Measurements from ENCODE around the gene FRY. TPM values are rescaled to one million over a fixed set of nuclear protein-coding genes. Genes with fewer than 3 reads are reported as not detected.

FRY gene
- total RNA-seq, 2 experiments from 2014 or later, result 3.0 to 7.0 TPM

- Histone ChIP-seq H3K79me2 (ENCODE audit: insufficient read depth, low read depth, low read length) (no peaks in the 10 kb centered on the region), H3K9me2 (ENCODE audit: insufficient read depth, low read length) (no peaks in the 10 kb centered on the region), H3K4me2 (ENCODE audit: low read length) (no peak overlapping the region), H3K4me3 (ENCODE audit: low read depth, low read length, poor library complexity, severe bottlenecking) (no peak overlapping the region), H3K36me3 (ENCODE audit: insufficient read depth, low read length) (no peaks in the 10 kb centered on the region), H3K4me1 (ENCODE audit: insufficient read depth, low read length, poor library complexity, severe bottlenecking) (no peaks in the 10 kb centered on the region), H3K9me3 (ENCODE audit: low read length) (no peaks in the 10 kb centered on the region), H3K27ac (ENCODE audit: low read depth, low read length, poor library complexity, severe bottlenecking) (no peak overlapping the region), H2AFZ (ENCODE audit: low read length) (no peak overlapping the region), H4K20me1 (ENCODE audit: insufficient read depth, low read length) (no peaks in the 10 kb centered on the region)
- BruUV-seq (replicated peaks), result no TSS peak
- POLR2A ChIA-PET, result interaction anchor here (0.5 to 1.3 kb wide), 7 partner anchors 73 to 1598 kb away, joined by 3 to 4 read pairs (median 3); no protein-coding TSS in a partner anchor
- intact Hi-C loops (cut with micrococcal nuclease; ENCODE audit: unreplicated experiment), result no loop called here
- TF ChIP-seq CTCF (conservative IDR thresholded peaks at IDR 0.05; ENCODE audit: low read length), result no peak
- TF ChIP-seq EZH2phosphoT487 (IDR thresholded peaks at IDR 0.05; ENCODE audit: borderline replicate concordance, low read depth, low read length), result no peak
- DNase-seq (ENCODE audit: low spot score), result no peak
- CTCF ChIA-PET (ENCODE audit: unreplicated experiment), result no interaction called here
These were observed 24.1 kb upstream of the FRY start for GRCh38 chr13:32007494-32007893.

DNA sequence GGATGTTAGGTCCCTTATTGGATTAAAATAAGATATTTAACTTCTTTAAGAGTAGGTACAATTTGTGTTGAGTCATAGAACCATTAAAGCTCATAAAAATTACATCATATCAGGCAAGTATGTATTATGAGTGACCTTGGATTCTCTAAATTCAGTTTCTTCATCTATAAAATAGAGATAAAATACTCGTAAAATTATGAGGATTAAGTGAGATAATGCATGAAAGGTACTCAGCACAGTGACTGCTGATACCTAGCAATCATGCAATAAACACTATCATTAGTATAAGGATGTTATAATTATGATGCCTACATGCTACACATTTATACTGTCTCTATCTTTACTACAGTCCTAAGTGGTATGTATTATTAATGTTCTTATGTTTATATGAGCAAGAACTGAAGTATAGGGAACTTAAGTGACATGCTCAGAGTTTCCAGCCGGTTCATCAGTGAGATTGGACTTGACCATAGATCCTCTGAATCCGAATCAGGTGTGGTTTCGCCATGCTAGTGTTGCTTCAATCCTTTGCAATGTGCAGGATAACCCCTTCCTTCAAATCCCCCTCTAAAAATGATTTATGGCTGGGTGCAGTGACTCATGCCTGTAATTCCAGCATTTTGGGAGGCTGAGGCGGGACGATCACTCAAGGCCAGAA lies 22.9 kb upstream of the FRY start:
- H2AFZ ChIP-seq (ENCODE audit: low read length), result no peak overlapping the region
- no peaks in the 10 kb centered on the region for H4K20me1 ChIP-seq (ENCODE audit: insufficient read depth, low read length)
- TF ChIP-seq EZH2phosphoT487 (IDR thresholded peaks at IDR 0.05; ENCODE audit: borderline replicate concordance, low read depth, low read length) (no peak), CTCF (conservative IDR thresholded peaks at IDR 0.05; ENCODE audit: low read length) (no peak)
- H3K4me1 ChIP-seq (ENCODE audit: insufficient read depth, low read length, poor library complexity, severe bottlenecking), result no peaks in the 10 kb centered on the region
- POLR2A ChIA-PET, result no interaction called here
- H3K27ac ChIP-seq (ENCODE audit: low read depth, low read length, poor library complexity, severe bottlenecking), result no peak overlapping the region
- no peaks in the 10 kb centered on the region for H3K9me3 ChIP-seq (ENCODE audit: low read length)
- no peaks in the 10 kb centered on the region for H3K36me3 ChIP-seq (ENCODE audit: insufficient read depth, low read length)
- intact Hi-C loops (cut with micrococcal nuclease; ENCODE audit: unreplicated experiment), result no loop called here
- no peaks in the 10 kb centered on the region for H3K79me2 ChIP-seq (ENCODE audit: insufficient read depth, low read depth, low read length)
- no TSS peak for BruUV-seq (replicated peaks)
- CTCF ChIA-PET (ENCODE audit: unreplicated experiment), result no interaction called here
- H3K4me3 ChIP-seq (ENCODE audit: low read depth, low read length, poor library complexity, severe bottlenecking), result no peak overlapping the region
- H3K9me2 ChIP-seq (ENCODE audit: insufficient read depth, low read length), result no peaks in the 10 kb centered on the region
- H3K4me2 ChIP-seq (ENCODE audit: low read length), result no peak overlapping the region
- DNase-seq (ENCODE audit: low spot score), result no peak

DNA sequence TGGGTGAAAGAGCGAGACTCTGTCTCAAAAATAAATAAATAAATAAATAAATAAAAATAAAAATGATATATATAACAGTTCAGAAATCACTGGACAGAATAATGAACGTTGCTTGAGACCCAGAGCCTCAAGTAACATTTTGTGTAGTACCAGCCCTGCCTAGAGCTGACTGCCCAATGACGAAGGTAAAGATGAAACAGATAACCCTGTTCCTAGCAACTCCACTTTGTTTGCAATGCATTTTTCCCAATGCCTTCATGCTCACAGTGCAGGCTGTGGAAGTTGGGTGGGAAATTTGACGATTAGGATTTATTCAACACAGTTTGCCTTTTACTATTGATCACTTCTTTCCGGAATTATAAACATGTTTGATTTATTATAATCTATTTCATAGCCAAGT lies 22.2 kb upstream of the FRY start:
- BruUV-seq (replicated peaks), result no TSS peak
- Histone ChIP-seq H3K4me3 (ENCODE audit: low read depth, low read length, poor library complexity, severe bottlenecking) (no peak overlapping the region), H3K9me2 (ENCODE audit: insufficient read depth, low read length) (no peaks in the 10 kb centered on the region), H3K79me2 (ENCODE audit: insufficient read depth, low read depth, low read length) (no peaks in the 10 kb centered on the region), H4K20me1 (ENCODE audit: insufficient read depth, low read length) (no peaks in the 10 kb centered on the region), H3K27ac (ENCODE audit: low read depth, low read length, poor library complexity, severe bottlenecking) (no peak overlapping the region), H3K4me2 (ENCODE audit: low read length) (no peak overlapping the region), H3K4me1 (ENCODE audit: insufficient read depth, low read length, poor library complexity, severe bottlenecking) (no peaks in the 10 kb centered on the region), H3K36me3 (ENCODE audit: insufficient read depth, low read length) (no peaks in the 10 kb centered on the region), H3K9me3 (ENCODE audit: low read length) (no peaks in the 10 kb centered on the region), H2AFZ (ENCODE audit: low read length) (no peak overlapping the region)
- ChIA-PET POLR2A (no interaction called here), CTCF (ENCODE audit: unreplicated experiment) (no interaction called here)
- no peak for TF ChIP-seq EZH2phosphoT487 (IDR thresholded peaks at IDR 0.05; ENCODE audit: borderline replicate concordance, low read depth, low read length)
- no peak for TF ChIP-seq CTCF (conservative IDR thresholded peaks at IDR 0.05; ENCODE audit: low read length)
- intact Hi-C loops (cut with micrococcal nuclease; ENCODE audit: unreplicated experiment), result no loop called here
- no peak for DNase-seq (ENCODE audit: low spot score)
